B cell (primary cell): ENCODE measurements around the gene ZCRB1. TPM values are rescaled to one million over a fixed set of nuclear protein-coding genes. Genes with fewer than 3 reads are reported as not detected.

ENCODE experiments used
- ATAC-seq: fragments of 200-7000 bp; cut with Tn5 transposase; one replicate; pipeline ENCODE4 v1.10.0; 2021; ENCODE audit warnings: low read depth, mild to moderate bottlenecking, moderate number of reproducible peaks, moderate library complexity
- CTCF ChIA-PET: fragments of 350-600 bp; sonication (Branson Sonifier 250); formaldehyde crosslinking; loops from one replicate; lab custom pipeline; 2021; ENCODE audit warnings: antibody characterized with exemption, inconsistent platforms; lab: Charles Lee
- POLR2A ChIA-PET: fragments of 350-600 bp; sonication (Branson Sonifier 250); formaldehyde crosslinking; loops from one replicate; lab custom pipeline; 2021; ENCODE audit warnings: antibody characterized with exemption; lab: Charles Lee
- DNase-seq: peaks from one replicate; pipeline ENCODE4 v3.0.0; 2013
- H2AFZ ChIP-seq: 2 replicates; pipeline ENCODE4 v1.6.1; 2012; ENCODE audit warnings: mild to moderate bottlenecking, low read depth, low read length; ENCODE audit not compliant: insufficient read depth, poor library complexity, severe bottlenecking
- H3K27ac ChIP-seq, 2 donors: 1 replicate in 1 of 2; 2 replicates in 1 of 2; pipeline ENCODE4 v1.5.1; 2012 to 2013; ENCODE audit warnings: low read length in 2 of 2, mild to moderate bottlenecking in 2 of 2, moderate library complexity in 1 of 2
- H3K27me3 ChIP-seq, 4 experiments: fragments of 200-600 bp in 1 of 4; sonication (generic) in 1 of 4; replicated peaks in 1 of 4; 1 replicate in 2 of 4; 2 replicates in 2 of 4; pipeline versions ENCODE4 v1.6.1 to v1.7.0; 2013 to 2016; ENCODE audit warnings: low read length in 3 of 4, mild to moderate bottlenecking in 2 of 4, mixed read lengths in 1 of 4, moderate library complexity in 1 of 4; ENCODE audit not compliant: insufficient read depth in 4 of 4, control insufficient read depth in 3 of 4; ENCODE audit errors: control extremely low read depth in 1 of 4
- H3K36me3 ChIP-seq, 2 experiments: replicated peaks in 1 of 2; 1 replicate in 1 of 2; 2 replicates in 1 of 2; pipeline versions ENCODE4 v1.6.1 to v1.7.1; 2013; ENCODE audit warnings: low read length in 1 of 2; ENCODE audit not compliant: insufficient read depth in 2 of 2, control insufficient read depth in 1 of 2; ENCODE audit errors: control extremely low read depth in 1 of 2, extremely low read depth in 1 of 2
- H3K4me1 ChIP-seq, 2 donors: fragments of 200-600 bp in 1 of 2; sonication (generic) in 1 of 2; 1 replicate in 1 of 2; 2 replicates in 1 of 2; pipeline versions ENCODE4 v1.5.1 to v1.6.1; 2013 to 2017; ENCODE audit warnings: low read length in 2 of 2; ENCODE audit not compliant: control insufficient read depth in 2 of 2, insufficient read depth in 2 of 2
- H3K4me2 ChIP-seq: replicated peaks from 2 replicates; pipeline ENCODE3; 2012; ENCODE audit warnings: mild to moderate bottlenecking, low read depth, low read length; ENCODE audit not compliant: poor library complexity, severe bottlenecking
- H3K4me3 ChIP-seq, 5 experiments: fragments of 200-600 bp in 1 of 5; sonication (generic) in 1 of 5; 1 replicate in 3 of 5; 2 replicates in 2 of 5; pipeline versions ENCODE4 v1.5.1 to v1.7.0; 2011 to 2016; ENCODE audit warnings: low read length in 4 of 5, mild to moderate bottlenecking in 4 of 5, low read depth in 2 of 5, control low read depth in 1 of 5, moderate library complexity in 1 of 5; ENCODE audit not compliant: insufficient read depth in 1 of 5; ENCODE audit errors: control extremely low read depth in 1 of 5, extremely low read depth in 1 of 5
- H3K79me2 ChIP-seq: fragments of 200-600 bp; sonication (generic); one replicate; pipeline ENCODE4 v1.6.0; 2016; ENCODE audit warnings: low read length; ENCODE audit not compliant: control insufficient read depth, insufficient read depth
- H3K9ac ChIP-seq: fragments of 200-600 bp; sonication (generic); 2 replicates; pipeline ENCODE4 v1.6.1; 2017; ENCODE audit warnings: mild to moderate bottlenecking, low read length, moderate library complexity
- H3K9me3 ChIP-seq, 3 donors: one replicate each; pipeline versions ENCODE4 v1.6.1 to v1.7.1; 2013; ENCODE audit warnings: low read length in 2 of 3; ENCODE audit not compliant: control insufficient read depth in 2 of 3, insufficient read depth in 1 of 3; ENCODE audit errors: control extremely low read depth in 1 of 3
- H4K20me1 ChIP-seq: 2 replicates; pipeline ENCODE4 v1.6.0; 2012; ENCODE audit warnings: mild to moderate bottlenecking, low read length; ENCODE audit not compliant: insufficient read depth, control insufficient read depth, poor library complexity, severe bottlenecking
- H3K27ac Mint-ChIP-seq: one replicate; pipeline ENCODE4 v1.8.0; 2021; ENCODE audit warnings: mixed read lengths
- H3K27me3 Mint-ChIP-seq: one replicate; pipeline ENCODE4 v1.8.0; 2021; ENCODE audit warnings: mixed read lengths
- H3K4me1 Mint-ChIP-seq: one replicate; pipeline ENCODE4 v1.8.0; 2021; ENCODE audit warnings: mixed read lengths
- H3K4me3 Mint-ChIP-seq: one replicate; pipeline ENCODE4 v1.8.0; 2021; ENCODE audit warnings: mixed read lengths
- H3K9me3 Mint-ChIP-seq: one replicate; pipeline ENCODE4 v1.8.0; 2022; ENCODE audit warnings: mixed read lengths; ENCODE audit not compliant: insufficient read depth
- CTCF ChIP-seq: fragments of 200-600 bp; IDR thresholded peaks from one replicate; pipeline ENCODE4 v1.8.0; 2022; ENCODE audit warnings: antibody characterized with exemption, mild to moderate bottlenecking
- EZH2 ChIP-seq: IDR thresholded peaks from 2 replicates; pipeline ENCODE4 v1.6.1; 2012; ENCODE audit warnings: borderline replicate concordance, low read depth, mild to moderate bottlenecking, moderate library complexity, low read length; ENCODE audit not compliant: insufficient read depth, poor library complexity, severe bottlenecking
- WGBS: methylation state at CpG from one replicate; pipeline ENCODE4 v1.1.5; 2013; ENCODE audit warnings: missing lambda C conversion rate; ENCODE audit not compliant: insufficient coverage; 5-methylcytosine and 5-hydroxymethylcytosine counted together
- intact Hi-C: fragments of 100-400 bp; cut with micrococcal nuclease; formaldehyde crosslinking; loops from one replicate; pipeline ENCODE4 v1.10.0; 2022
- polyA plus RNA-seq: library from polyadenylated mRNA; depleted of rRNA; stranded (reverse); fragments of >200 nt; gene quantifications from 2 replicates; pipeline ENCODE4 v1.2.3, GENCODE V29; 2012
- total RNA-seq, 2 donors: library from RNA; stranded (reverse); fragments of 120-200 nt in 1 of 2; gene quantifications; 1 replicate in 1 of 2; 2 replicates in 1 of 2; pipeline versions ENCODE4 v1.2.3 to v1.2.4, GENCODE V29; 2013 to 2022

The ZCRB1 gene
- total and polyA plus RNA-seq, 2 donors (not counting 1 experiment from before 2014, with no cell fraction given) = 9.8 to 23.2 TPM

- intact Hi-C loops = no loop called here
- H3K4me1 Mint-ChIP-seq = peaks cover 35% of the 10 kb centered on the region
- ATAC-seq (no peak), DNase-seq (no peak)
- H3K27ac ChIP-seq = no peak overlapping the region
- no peak overlapping the region for H2AFZ ChIP-seq
- H3K27me3 ChIP-seq = no peaks in the 10 kb centered on the region
- no peak overlapping the region for H3K9ac ChIP-seq
- TF ChIP-seq EZH2 (no peak), CTCF (no peak)
- H3K4me2 ChIP-seq = no peak overlapping the region
- 100% methylated on average over 1 of the region's 2 CpGs for WGBS
- H3K9me3 Mint-ChIP-seq = no peaks in the 10 kb centered on the region
- H3K79me2 ChIP-seq = peaks cover 91% of the 10 kb centered on the region
- H3K27ac Mint-ChIP-seq = no peak overlapping the region
- no peaks in the 10 kb centered on the region for H3K9me3 ChIP-seq
- ChIA-PET POLR2A (no interaction called here), CTCF (interaction anchor here (1.0 kb wide), 1 partner anchor 10 kb away, joined by 4 read pairs; no protein-coding TSS in a partner anchor)
- H3K27me3 Mint-ChIP-seq = no peaks in the 10 kb centered on the region
- H3K4me1 ChIP-seq = peaks cover 0 to 4% of the 10 kb centered on the region in 2 donors
- no peak overlapping the region for H3K4me3 Mint-ChIP-seq
- H3K36me3 ChIP-seq = peaks cover 6 to 25% of the 10 kb centered on the region in 2 experiments
- H3K4me3 ChIP-seq = no peak overlapping the region
- peaks cover 52% of the 10 kb centered on the region for H4K20me1 ChIP-seq
Measured at GRCh38 chr12:42342028-42342427, 16.1 kb upstream of the ZCRB1 start.

GRCh38 chr12:42338280-42338679 lies 12.4 kb upstream of the ZCRB1 start:
- intact Hi-C loops = no loop called here
- no peak for DNase-seq
- ATAC-seq = no peak
- Histone ChIP-seq H3K36me3 (peaks cover 8 to 35% of the 10 kb centered on the region in 2 experiments), H3K79me2 (peaks cover 91% of the 10 kb centered on the region), H2AFZ (no peak overlapping the region), H3K9me3 (no peaks in the 10 kb centered on the region), H3K9ac (no peak overlapping the region), H3K27me3 (no peaks in the 10 kb centered on the region), H3K4me3 (no peak overlapping the region), H3K4me2 (no peak overlapping the region), H3K27ac (no peak overlapping the region), H4K20me1 (peaks cover 42% of the 10 kb centered on the region), H3K4me1 (peaks cover 0 to 5% of the 10 kb centered on the region in 2 donors)
- Mint-ChIP-seq H3K4me1 (peaks cover 31% of the 10 kb centered on the region), H3K9me3 (no peaks in the 10 kb centered on the region), H3K27ac (no peak overlapping the region), H3K27me3 (no peaks in the 10 kb centered on the region), H3K4me3 (no peak overlapping the region)
- POLR2A ChIA-PET = no interaction called here
- no peak for TF ChIP-seq EZH2
- no peak for TF ChIP-seq CTCF
- 85% methylated on average over 2 of the region's 2 CpGs for WGBS
- CTCF ChIA-PET = no interaction called here
